PC-3 (cell line): ENCODE measurements around the gene CCDC144A. TPM values are rescaled to one million over a fixed set of nuclear protein-coding genes. Genes with fewer than 3 reads are reported as not detected.

ENCODE experiments used
- ATAC-seq: fragments of 200-7000 bp; cut with Tn5 transposase; 2 replicates; pipeline ENCODE4 v1.9.1; 2020; ENCODE audit warnings: mild to moderate bottlenecking, moderate library complexity
- BruUV-seq: library from RNA; stranded (reverse); fragments of 400-500 nt; replicated peaks from 2 replicates; lab custom pipeline; 2021; lab: Mats Ljungman, UMichigan
- CTCF ChIA-PET: fragments of 300-600 bp; sonication (Branson Sonifier 250); formaldehyde crosslinking; loops from one replicate; lab custom pipeline; 2022; ENCODE audit warnings: antibody characterized with exemption; lab: Charles Lee
- POLR2A ChIA-PET: fragments of 300-600 bp; sonication (Branson Sonifier 250); formaldehyde crosslinking; loops from one replicate; lab custom pipeline; 2022; ENCODE audit warnings: antibody characterized with exemption; ENCODE audit not compliant: unreplicated experiment; lab: Charles Lee
- DNase-seq: peaks from one replicate; pipeline ENCODE4 v3.0.0-alpha.2; 2015
- H2AFZ ChIP-seq: fragments of 300-600 bp; sonication (generic); 2 replicates; pipeline ENCODE4 v1.6.0; 2016; ENCODE audit warnings: antibody characterized with exemption, low read length
- H3F3A ChIP-seq: fragments of 300-600 bp; sonication (generic); one replicate; pipeline ENCODE4 v1.6.0; 2017; ENCODE audit warnings: antibody characterized with exemption, low read length, control low read depth, mild to moderate bottlenecking; ENCODE audit not compliant: unreplicated experiment
- H3K27ac ChIP-seq: fragments of 300-600 bp; sonication (generic); 2 replicates; pipeline ENCODE4 v1.5.1; 2016; ENCODE audit warnings: mild to moderate bottlenecking, low read length
- H3K27me3 ChIP-seq: fragments of 300-600 bp; sonication (generic); 2 replicates; pipeline ENCODE4 v1.6.1; 2016; ENCODE audit warnings: low read length, mixed read lengths
- H3K36me3 ChIP-seq: fragments of 300-600 bp; sonication (generic); 2 replicates; pipeline ENCODE4 v1.6.1; 2016; ENCODE audit warnings: low read depth, mixed run types, low read length, mixed read lengths
- H3K4me1 ChIP-seq: fragments of 300-600 bp; sonication (generic); 2 replicates; pipeline ENCODE4 v1.5.1; 2016; ENCODE audit warnings: low read length; ENCODE audit not compliant: insufficient read depth
- H3K4me2 ChIP-seq: fragments of 300-600 bp; sonication (generic); 2 replicates; pipeline ENCODE4 v1.6.0; 2016; ENCODE audit warnings: low read length
- H3K4me3 ChIP-seq: fragments of 300-600 bp; sonication (generic); 2 replicates; pipeline ENCODE4 v1.5.1; 2016; ENCODE audit warnings: mild to moderate bottlenecking, low read length, mixed read lengths
- H3K79me2 ChIP-seq: fragments of 300-600 bp; sonication (generic); 2 replicates; pipeline ENCODE4 v1.6.1; 2017; ENCODE audit warnings: low read length, mixed read lengths
- H3K9ac ChIP-seq: fragments of 300-600 bp; sonication (generic); 2 replicates; pipeline ENCODE4 v1.6.0; 2016; ENCODE audit warnings: mild to moderate bottlenecking, low read length
- H3K9me2 ChIP-seq: fragments of 300-600 bp; sonication (generic); replicated peaks from 2 replicates; pipeline ENCODE4 v1.6.1; 2016; ENCODE audit warnings: mixed run types, low read length, mixed read lengths
- H3K9me3 ChIP-seq: fragments of 300-600 bp; sonication (generic); 2 replicates; pipeline ENCODE4 v1.6.1; 2016; ENCODE audit warnings: low read length, mixed read lengths
- H4K20me1 ChIP-seq: fragments of 300-600 bp; sonication (generic); 2 replicates; pipeline ENCODE4 v1.6.1; 2016; ENCODE audit warnings: low read length, mixed read lengths
- EZH2 ChIP-seq: fragments of 300-600 bp; sonication (generic); IDR thresholded peaks from one replicate; pipeline ENCODE4 v1.6.1; 2017; ENCODE audit warnings: antibody characterized with exemption, mild to moderate bottlenecking, low read length; ENCODE audit not compliant: unreplicated experiment
- EZH2phosphoT487 ChIP-seq: fragments of 300-600 bp; sonication (generic); IDR thresholded peaks from 2 replicates; pipeline ENCODE4 v1.6.1; 2018; ENCODE audit warnings: mild to moderate bottlenecking, antibody characterized with exemption, low read length, borderline replicate concordance
- intact Hi-C: fragments of 100-400 bp; cut with micrococcal nuclease; formaldehyde crosslinking; loops from 2 replicates; pipeline ENCODE4 v1.9.0; 2023
- total RNA-seq: library from RNA; depleted of rRNA; stranded (reverse); fragments of >200 nt; gene quantifications from 2 replicates; pipeline ENCODE4 v1.2.3, GENCODE V29; 2014
- TF ChIP-seq, protein P1 (sequence below): fragments of 300-600 bp; sonication (generic); conservative IDR thresholded peaks from 2 replicates; pipeline ENCODE4 v1.5.1; 2017; ENCODE audit warnings: antibody characterized with exemption, low read depth, mild to moderate bottlenecking, low read length

The CCDC144A gene
- total RNA-seq, 1 experiment from 2014 or later: 0.15 TPM

GRCh38 chr17:16652847-16653366 is 37.1 kb upstream of the CCDC144A start:
- ChIA-PET CTCF (no interaction called here), POLR2A (no interaction called here)
- Histone ChIP-seq H3K4me3 (peak overlapping the region; percentile 72), H3K27ac (peak overlapping the region; percentile 72), H3K9me3 (no peaks in the 10 kb centered on the region), H3K9me2 (no peaks in the 10 kb centered on the region), H2AFZ (peak overlapping the region; percentile 86), H3K4me1 (peaks cover 15% of the 10 kb centered on the region), H3K27me3 (no peaks in the 10 kb centered on the region), H3F3A (no peaks in the 10 kb centered on the region), H3K79me2 (peaks cover 5% of the 10 kb centered on the region; the same call in 1 of the 2 replicates), H3K36me3 (no peaks in the 10 kb centered on the region), H4K20me1 (no peaks in the 10 kb centered on the region), H3K9ac (peak overlapping the region; percentile 89), H3K4me2 (peak overlapping the region; percentile 90)
- intact Hi-C loops: no loop called here
- ATAC-seq: no peak; the same call in 1 of the 2 replicates
- peak; percentile 48 for DNase-seq
- TSS peak; percentile 58 for BruUV-seq
- TF ChIP-seq EZH2 (no peak), EZH2phosphoT487 (no peak)
- TF ChIP-seq, protein P1, sequence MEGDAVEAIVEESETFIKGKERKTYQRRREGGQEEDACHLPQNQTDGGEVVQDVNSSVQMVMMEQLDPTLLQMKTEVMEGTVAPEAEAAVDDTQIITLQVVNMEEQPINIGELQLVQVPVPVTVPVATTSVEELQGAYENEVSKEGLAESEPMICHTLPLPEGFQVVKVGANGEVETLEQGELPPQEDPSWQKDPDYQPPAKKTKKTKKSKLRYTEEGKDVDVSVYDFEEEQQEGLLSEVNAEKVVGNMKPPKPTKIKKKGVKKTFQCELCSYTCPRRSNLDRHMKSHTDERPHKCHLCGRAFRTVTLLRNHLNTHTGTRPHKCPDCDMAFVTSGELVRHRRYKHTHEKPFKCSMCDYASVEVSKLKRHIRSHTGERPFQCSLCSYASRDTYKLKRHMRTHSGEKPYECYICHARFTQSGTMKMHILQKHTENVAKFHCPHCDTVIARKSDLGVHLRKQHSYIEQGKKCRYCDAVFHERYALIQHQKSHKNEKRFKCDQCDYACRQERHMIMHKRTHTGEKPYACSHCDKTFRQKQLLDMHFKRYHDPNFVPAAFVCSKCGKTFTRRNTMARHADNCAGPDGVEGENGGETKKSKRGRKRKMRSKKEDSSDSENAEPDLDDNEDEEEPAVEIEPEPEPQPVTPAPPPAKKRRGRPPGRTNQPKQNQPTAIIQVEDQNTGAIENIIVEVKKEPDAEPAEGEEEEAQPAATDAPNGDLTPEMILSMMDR: no peak

GRCh38 chr17:16653367-16654041 is 36.5 kb upstream of the CCDC144A start, which contains the start of gene ZNF624:
Gene ZNF624, minus strand, starts transcription at chr17:16653850.
- H3K36me3 ChIP-seq: no peaks in the 10 kb centered on the region
- no TSS peak for BruUV-seq
- peak within 1 kb of the TSS; percentile 72 for H3K27ac ChIP-seq
- ATAC-seq (peak; percentile 93), DNase-seq (peak; percentile 99)
- H3K27me3 ChIP-seq: no peaks in the 10 kb centered on the region
- peak within 1 kb of the TSS; percentile 72 for H3K4me3 ChIP-seq
- CTCF ChIA-PET: no interaction called here
- no peaks in the 10 kb centered on the region for H3K9me2 ChIP-seq
- no peaks in the 10 kb centered on the region for H3F3A ChIP-seq
- peak within 1 kb of the TSS; percentile 86 for H2AFZ ChIP-seq
- TF ChIP-seq EZH2phosphoT487 (no peak), EZH2 (no peak)
- TF ChIP-seq, protein P1: no peak
- no peaks in the 10 kb centered on the region for H4K20me1 ChIP-seq
- peaks cover 15% of the 10 kb centered on the region for H3K4me1 ChIP-seq
- peaks cover 5% of the 10 kb centered on the region; the same call in 1 of the 2 replicates for H3K79me2 ChIP-seq
- no peaks in the 10 kb centered on the region for H3K9me3 ChIP-seq
- H3K9ac ChIP-seq: peak within 1 kb of the TSS; percentile 89
- peak within 1 kb of the TSS; percentile 90 for H3K4me2 ChIP-seq
- intact Hi-C loops: no loop called here
- POLR2A ChIA-PET: no interaction called here

- BruUV-seq: no TSS peak
- no peak overlapping the region for H3K4me2 ChIP-seq
- intact Hi-C loops: no loop called here
- ChIA-PET POLR2A (interaction anchor here (0.7 kb wide), 1 partner anchor 690 kb away, joined by 4 read pairs; no protein-coding TSS in a partner anchor), CTCF (no interaction called here)
- H3K27me3 ChIP-seq: no peaks in the 10 kb centered on the region
- H3K9ac ChIP-seq: no peak overlapping the region
- no peaks in the 10 kb centered on the region for H3K79me2 ChIP-seq
- no peak overlapping the region for H2AFZ ChIP-seq
- H3K27ac ChIP-seq: no peak overlapping the region
- no peak overlapping the region for H3K4me3 ChIP-seq
- no peaks in the 10 kb centered on the region for H4K20me1 ChIP-seq
- TF ChIP-seq EZH2phosphoT487 (no peak), EZH2 (no peak)
- TF ChIP-seq, protein P1: no peak
- H3K9me2 ChIP-seq: no peaks in the 10 kb centered on the region
- ATAC-seq (no peak), DNase-seq (peak; percentile 10)
- no peaks in the 10 kb centered on the region for H3K4me1 ChIP-seq
- no peaks in the 10 kb centered on the region for H3K36me3 ChIP-seq
- H3K9me3 ChIP-seq: no peaks in the 10 kb centered on the region
- no peaks in the 10 kb centered on the region for H3F3A ChIP-seq
These were observed 28.8 kb upstream of the CCDC144A start for GRCh38 chr17:16661217-16661616.
